ENCODE data around the gene TMEM82. TPM values are rescaled to one million over a fixed set of nuclear protein-coding genes. Genes with fewer than 3 reads are reported as not detected.

Gene TMEM82
- total RNA-seq, 2 experiments from 2014 or later: not detected

DNA sequence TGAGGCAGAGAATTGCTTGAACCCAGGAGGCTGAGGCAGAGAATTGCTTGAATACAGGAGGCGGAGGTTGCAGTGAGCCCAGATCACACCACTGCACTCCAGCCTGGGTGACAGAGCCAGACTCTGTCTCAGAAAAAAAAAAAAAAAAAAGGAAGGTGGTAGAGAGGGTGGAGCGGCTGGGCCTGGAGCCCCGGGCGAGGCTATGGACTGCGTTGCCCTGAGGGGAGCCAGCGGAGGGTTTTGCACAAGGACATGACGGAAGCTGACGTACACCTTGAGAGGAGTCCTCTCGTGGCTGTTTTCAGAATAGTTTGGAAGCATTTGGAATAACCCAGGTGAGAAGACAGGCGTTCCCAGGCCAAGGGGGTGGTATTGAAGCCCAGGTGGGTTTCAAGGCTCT lies 9.4 kb downstream of the TMEM82 start:
- peaks cover 6% of the 10 kb centered on the region for H3K4me1 Mint-ChIP-seq (ENCODE audit: low read depth)
- ATAC-seq (ENCODE audit: poor library complexity) (no peak), DNase-seq (no peak)
- intact Hi-C loops (cut with DNase I, micrococcal nuclease): no loop called here
- TF ChIP-seq, protein P1, sequence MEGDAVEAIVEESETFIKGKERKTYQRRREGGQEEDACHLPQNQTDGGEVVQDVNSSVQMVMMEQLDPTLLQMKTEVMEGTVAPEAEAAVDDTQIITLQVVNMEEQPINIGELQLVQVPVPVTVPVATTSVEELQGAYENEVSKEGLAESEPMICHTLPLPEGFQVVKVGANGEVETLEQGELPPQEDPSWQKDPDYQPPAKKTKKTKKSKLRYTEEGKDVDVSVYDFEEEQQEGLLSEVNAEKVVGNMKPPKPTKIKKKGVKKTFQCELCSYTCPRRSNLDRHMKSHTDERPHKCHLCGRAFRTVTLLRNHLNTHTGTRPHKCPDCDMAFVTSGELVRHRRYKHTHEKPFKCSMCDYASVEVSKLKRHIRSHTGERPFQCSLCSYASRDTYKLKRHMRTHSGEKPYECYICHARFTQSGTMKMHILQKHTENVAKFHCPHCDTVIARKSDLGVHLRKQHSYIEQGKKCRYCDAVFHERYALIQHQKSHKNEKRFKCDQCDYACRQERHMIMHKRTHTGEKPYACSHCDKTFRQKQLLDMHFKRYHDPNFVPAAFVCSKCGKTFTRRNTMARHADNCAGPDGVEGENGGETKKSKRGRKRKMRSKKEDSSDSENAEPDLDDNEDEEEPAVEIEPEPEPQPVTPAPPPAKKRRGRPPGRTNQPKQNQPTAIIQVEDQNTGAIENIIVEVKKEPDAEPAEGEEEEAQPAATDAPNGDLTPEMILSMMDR (IDR thresholded peaks at IDR 0.05): no peak
- Histone ChIP-seq H3K27ac (ENCODE audit: low read depth in 1 of 2, low read length in 2 of 2) (no peak overlapping the region), H3K4me3 (ENCODE audit: low read length) (no peak overlapping the region), H3K4me1 (ENCODE audit: insufficient read depth, low read length) (peaks cover 7% of the 10 kb centered on the region), H3K9me3 (ENCODE audit: control insufficient read depth in 1 of 2, insufficient read depth in 1 of 2, low read length in 2 of 2) (no peaks in the 10 kb centered on the region), H3K36me3 (ENCODE audit: insufficient read depth, low read length) (no peaks in the 10 kb centered on the region), H3K27me3 (ENCODE audit: control insufficient read depth in 1 of 2, insufficient read depth in 2 of 2, low read length in 2 of 2) (peaks cover under 1 to 12% of the 10 kb centered on the region in 2 experiments)
- ChIA-PET POLR2A (no interaction called here), CTCF (no interaction called here)
- H3K9me3 Mint-ChIP-seq: no peaks in the 10 kb centered on the region
- no peaks in the 10 kb centered on the region for H3K36me3 Mint-ChIP-seq (ENCODE audit: low read depth)
- no peak overlapping the region for H3K27ac Mint-ChIP-seq
- no peak overlapping the region for H3K4me3 Mint-ChIP-seq
- peaks cover 22% of the 10 kb centered on the region for H3K27me3 Mint-ChIP-seq

DNA sequence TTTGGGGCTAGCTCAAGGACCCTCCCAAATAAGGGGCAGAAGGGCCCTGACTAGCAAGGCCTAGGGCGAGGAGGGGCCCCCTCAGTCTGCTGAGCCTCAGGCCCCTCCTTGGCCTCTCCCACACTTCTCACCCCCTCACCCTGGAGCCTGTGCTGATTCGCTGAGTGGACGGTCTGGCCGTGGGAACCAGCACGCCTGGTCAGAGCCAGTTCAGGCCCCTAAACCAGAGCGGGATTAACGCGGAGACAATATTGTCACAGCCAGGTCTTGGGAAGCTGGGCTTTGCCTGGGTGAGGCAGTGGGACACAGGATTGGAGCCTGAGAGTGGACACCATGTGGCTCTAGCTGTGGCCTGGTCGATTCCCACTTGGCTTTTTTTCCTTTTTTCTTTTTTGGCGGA lies 11.5 kb downstream of the TMEM82 start:
- Mint-ChIP-seq H3K27me3 (peaks cover 38% of the 10 kb centered on the region), H3K9me3 (no peaks in the 10 kb centered on the region), H3K36me3 (ENCODE audit: low read depth) (no peaks in the 10 kb centered on the region), H3K27ac (no peak overlapping the region), H3K4me3 (no peak overlapping the region), H3K4me1 (ENCODE audit: low read depth) (peaks cover 15% of the 10 kb centered on the region)
- DNase-seq: no peak
- H3K4me3 ChIP-seq (ENCODE audit: low read length): no peak overlapping the region
- H3K9me3 ChIP-seq (ENCODE audit: control insufficient read depth in 1 of 2, insufficient read depth in 1 of 2, low read length in 2 of 2): no peaks in the 10 kb centered on the region
- ChIA-PET POLR2A (no interaction called here), CTCF (no interaction called here)
- H3K27me3 ChIP-seq (ENCODE audit: control insufficient read depth in 1 of 2, insufficient read depth in 2 of 2, low read length in 2 of 2): peaks cover 5 to 27% of the 10 kb centered on the region in 2 experiments
- intact Hi-C loops (cut with DNase I, micrococcal nuclease): no loop called here
- peaks cover 13% of the 10 kb centered on the region for H3K4me1 ChIP-seq (ENCODE audit: insufficient read depth, low read length)
- TF ChIP-seq, protein P1 (IDR thresholded peaks at IDR 0.05): no peak
- no peak overlapping the region for H3K27ac ChIP-seq (ENCODE audit: low read depth in 1 of 2, low read length in 2 of 2)
- ATAC-seq (ENCODE audit: poor library complexity): no peak
- no peaks in the 10 kb centered on the region for H3K36me3 ChIP-seq (ENCODE audit: insufficient read depth, low read length)

DNA sequence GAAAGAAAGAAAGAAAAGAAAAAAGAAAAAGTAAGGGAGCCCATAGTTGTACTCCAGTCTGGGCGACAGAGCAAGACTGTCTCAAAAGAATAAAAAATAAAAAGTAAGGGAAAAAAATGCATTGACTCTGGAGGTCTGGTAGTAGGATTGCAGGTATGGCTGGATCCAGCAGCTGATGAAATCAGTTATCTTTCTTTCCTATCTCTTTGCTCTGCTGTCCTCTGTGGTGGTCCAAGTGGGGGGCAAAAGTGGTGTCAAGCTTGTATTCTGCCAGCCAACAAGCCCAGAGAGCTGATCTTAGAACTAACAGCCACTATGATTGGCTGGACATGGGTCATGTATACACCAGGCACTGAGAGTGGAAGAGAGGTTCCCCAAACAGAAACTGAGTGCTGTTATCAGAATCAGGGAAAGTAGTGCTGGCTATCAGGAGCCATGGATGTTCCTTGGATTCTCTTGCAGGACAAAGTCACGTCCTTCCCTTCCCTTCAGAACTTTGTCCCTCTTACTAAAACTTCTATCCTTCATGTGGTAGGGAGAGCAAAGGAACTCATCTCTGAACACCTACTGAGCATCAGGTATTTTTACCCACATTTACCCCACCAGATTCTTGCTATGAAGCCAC lies 12.8 kb downstream of the TMEM82 start:
- H3K27me3 Mint-ChIP-seq: peaks cover 44% of the 10 kb centered on the region
- H3K27me3 ChIP-seq (ENCODE audit: control insufficient read depth in 1 of 2, insufficient read depth in 2 of 2, low read length in 2 of 2): peaks cover 12 to 39% of the 10 kb centered on the region in 2 experiments
- peak overlapping the region; percentile 38 for H3K4me3 Mint-ChIP-seq
- ChIA-PET POLR2A (interaction anchor here (1.1 kb wide), 1 partner anchor 79 kb away, joined by 3 read pairs; no protein-coding TSS in a partner anchor), CTCF (no interaction called here)
- H3K36me3 Mint-ChIP-seq (ENCODE audit: low read depth): no peaks in the 10 kb centered on the region
- TF ChIP-seq, protein P1 (IDR thresholded peaks at IDR 0.05): no peak
- ATAC-seq (ENCODE audit: poor library complexity): no peak
- H3K4me3 ChIP-seq (ENCODE audit: low read length): no peak overlapping the region
- H3K36me3 ChIP-seq (ENCODE audit: insufficient read depth, low read length): no peaks in the 10 kb centered on the region
- H3K4me1 Mint-ChIP-seq (ENCODE audit: low read depth): peaks cover 15% of the 10 kb centered on the region
- peaks cover 21% of the 10 kb centered on the region for H3K4me1 ChIP-seq (ENCODE audit: insufficient read depth, low read length)
- no peaks in the 10 kb centered on the region for H3K9me3 ChIP-seq (ENCODE audit: control insufficient read depth in 1 of 2, insufficient read depth in 1 of 2, low read length in 2 of 2)
- H3K27ac ChIP-seq (ENCODE audit: low read depth in 1 of 2, low read length in 2 of 2): no peak overlapping the region
- H3K9me3 Mint-ChIP-seq: no peaks in the 10 kb centered on the region
- H3K27ac Mint-ChIP-seq: no peak overlapping the region
- DNase-seq: no peak
- intact Hi-C loops (cut with DNase I, micrococcal nuclease): no loop called here

Data from CD4-positive, alpha-beta T cell (primary cell).